Measurements from ENCODE around the gene SCYGR2.
A peak's percentile ranks its signal among the peaks of the same experiment; 100 is the strongest.
"Not testable (repeated sequence)": the region's sequence is repeated elsewhere in the genome, so short reads cannot be mapped to it uniquely, and the experiment has no call there.

Gene SCYGR2

GRCh38 chr2:227598835-227599503, at the start of gene SCYGR2:
Gene SCYGR2 (plus strand): TSS chr2:227598893. CDS start chr2:227598893, 0 bp downstream.
- not testable (repeated sequence) for DNase-seq

GRCh38 chr2:227551836-227552235, 46.9 kb upstream of the SCYGR2 start:
- no peak for DNase-seq

- DNase-seq, result no peak
Measured at GRCh38 chr2:227562581-227562980, 36.1 kb upstream of the SCYGR2 start.

GRCh38 chr2:227565080-227565479, 33.6 kb upstream of the SCYGR2 start:
- DNase-seq, result no peak

GRCh38 chr2:227566012-227566411, 32.7 kb upstream of the SCYGR2 start:
- DNase-seq, result no peak

GRCh38 chr2:227568852-227569169, 29.9 kb upstream of the SCYGR2 start:
- DNase-seq, result no peak

GRCh38 chr2:227570615-227571014, 28.1 kb upstream of the SCYGR2 start:
- DNase-seq, result no peak

GRCh38 chr2:227576110-227576509, 22.6 kb upstream of the SCYGR2 start:
- DNase-seq, result no peak

- no peak for DNase-seq
Measured at GRCh38 chr2:227576812-227577211, 21.9 kb upstream of the SCYGR2 start.

- DNase-seq, result no peak
Measured at GRCh38 chr2:227577555-227577954, 21.1 kb upstream of the SCYGR2 start.

- no peak for DNase-seq
Measured at GRCh38 chr2:227578642-227579041, 20.1 kb upstream of the SCYGR2 start.

GRCh38 chr2:227579791-227580190, 18.9 kb upstream of the SCYGR2 start:
- no peak for DNase-seq

- no peak for DNase-seq
Measured at GRCh38 chr2:227582369-227582768, 16.3 kb upstream of the SCYGR2 start.

- DNase-seq, result no peak
Measured at GRCh38 chr2:227592694-227593387, 5.9 kb upstream of the SCYGR2 start.

GRCh38 chr2:227595797-227596196, 2.9 kb upstream of the SCYGR2 start:
- DNase-seq, result no peak

GRCh38 chr2:227597036-227597435, 1.7 kb upstream of the SCYGR2 start:
- no peak for DNase-seq

GRCh38 chr2:227597998-227598397, 695 bp upstream of the SCYGR2 start:
- no peak for DNase-seq

- no peak for DNase-seq
Measured at GRCh38 chr2:227602358-227602757, 3.7 kb downstream of the SCYGR2 start.

- DNase-seq, result no peak
Measured at GRCh38 chr2:227606476-227606875, 7.8 kb downstream of the SCYGR2 start.

- no peak for DNase-seq
Measured at GRCh38 chr2:227607941-227608340, 9.2 kb downstream of the SCYGR2 start.

- peak; percentile 66 for DNase-seq
Measured at GRCh38 chr2:227608561-227609338, 10.1 kb downstream of the SCYGR2 start.

- DNase-seq, result no peak
Measured at GRCh38 chr2:227610123-227610522, 11.4 kb downstream of the SCYGR2 start.

- peak; percentile 88 for DNase-seq
Measured at GRCh38 chr2:227612546-227613271, 14.0 kb downstream of the SCYGR2 start.
